NCI-H146 treated with DMSO at 0.1 percent for 48 hours (cell line): Measurements from ENCODE around the gene ECI1.
"Not testable (repeated sequence)": the region's sequence is repeated elsewhere in the genome, so short reads cannot be mapped to it uniquely, and the experiment has no call there.

Source experiments
- DNase-seq: peaks from one replicate; lab custom pipeline; 2025; ENCODE audit not compliant: unreplicated experiment; lab: John Stamatoyannopoulos, UW

ECI1 gene

DNA sequence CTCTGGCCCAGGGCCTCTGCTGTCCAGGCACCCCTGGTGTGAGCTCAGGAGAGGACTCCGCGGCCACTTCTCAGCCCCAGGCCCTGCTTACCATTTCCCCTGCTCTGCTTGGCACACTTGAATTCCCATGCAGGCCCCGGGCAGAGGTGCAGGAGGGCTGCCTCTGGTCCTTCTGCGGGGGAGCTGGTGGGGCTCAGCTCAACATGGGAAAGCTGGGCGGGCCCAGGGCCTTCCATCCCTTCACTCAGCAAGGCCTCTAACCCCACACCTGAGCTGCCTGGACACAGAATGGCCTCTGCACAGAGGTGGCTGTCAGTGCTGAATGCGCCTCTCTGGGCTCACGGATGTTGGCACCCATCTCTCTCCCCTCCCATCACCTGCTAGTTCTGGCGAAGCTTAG is 29.1 kb upstream of the ECI1 start:
- no peak for DNase-seq

GRCh38 chr16:2278956-2279800 is 27.8 kb upstream of the ECI1 start:
- DNase-seq, result no peak

DNA sequence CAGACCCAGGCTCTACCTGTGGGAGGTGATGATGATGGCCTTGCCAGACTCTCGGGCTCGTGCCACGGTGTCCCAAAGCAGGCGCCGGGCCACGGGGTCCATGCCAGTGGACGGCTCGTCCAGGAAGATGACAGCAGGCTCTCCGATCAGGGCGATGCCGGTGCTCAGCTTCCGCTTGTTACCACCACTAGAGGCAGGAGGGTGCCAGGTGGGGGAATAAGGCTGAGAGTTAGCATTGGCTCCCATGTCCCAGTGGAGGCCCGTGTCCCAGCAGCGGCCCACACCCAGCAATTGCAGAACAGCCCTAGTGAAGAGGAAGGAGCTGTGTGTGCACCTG is 26.9 kb upstream of the ECI1 start:
- no peak for DNase-seq

- DNase-seq, result no peak
Measured at GRCh38 chr16:2277466-2278271, 26.3 kb upstream of the ECI1 start.

- no peak for DNase-seq
Measured at GRCh38 chr16:2276368-2277195, 25.2 kb upstream of the ECI1 start.

DNA sequence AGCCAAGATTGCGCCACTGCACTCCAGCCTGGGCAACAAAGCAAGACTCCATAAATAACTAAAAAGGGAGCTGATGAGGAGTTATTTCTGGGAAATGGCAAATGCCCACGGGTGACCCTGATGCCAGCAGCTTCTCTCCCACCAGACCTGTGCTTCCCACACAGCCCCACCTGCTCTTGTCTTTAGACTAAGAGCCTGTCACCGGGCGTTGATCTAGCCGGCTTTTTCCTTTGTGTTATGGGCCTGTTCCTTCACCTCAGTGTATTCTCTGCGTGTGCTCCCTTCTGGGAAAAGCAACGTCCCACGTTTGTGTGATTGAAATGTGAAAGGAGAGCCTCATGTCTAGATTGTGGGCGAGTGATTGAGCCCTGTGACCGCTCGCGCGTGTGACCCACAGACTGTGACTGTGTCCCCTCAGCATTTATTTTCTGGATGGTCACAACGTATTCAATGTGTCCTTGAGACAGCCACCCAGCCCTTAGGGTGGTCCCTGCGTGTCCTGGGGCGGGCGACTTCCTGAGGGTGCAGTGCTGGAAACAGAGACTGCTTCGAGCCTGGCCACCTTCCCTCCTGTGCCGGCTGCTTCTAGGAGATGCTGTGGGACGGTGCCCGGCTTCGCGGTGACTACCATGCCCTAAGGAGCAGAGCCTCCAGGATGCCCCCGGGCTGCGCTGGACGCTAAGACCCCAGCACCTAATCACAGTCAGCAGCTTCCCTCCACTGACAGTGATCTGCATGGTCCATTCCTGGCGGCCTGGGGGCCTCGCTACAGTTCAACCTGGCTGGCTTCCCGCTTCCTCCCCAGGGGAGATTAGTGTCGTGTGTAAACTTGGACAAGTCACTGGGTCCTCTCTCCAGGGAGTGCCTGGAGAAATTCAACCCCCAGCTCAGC is 24.3 kb upstream of the ECI1 start:
- no peak for DNase-seq

GRCh38 chr16:2273931-2274330 is 22.5 kb upstream of the ECI1 start:
- DNase-seq, result no peak

GRCh38 chr16:2273484-2273883 is 22.1 kb upstream of the ECI1 start:
- DNase-seq, result no peak

DNA sequence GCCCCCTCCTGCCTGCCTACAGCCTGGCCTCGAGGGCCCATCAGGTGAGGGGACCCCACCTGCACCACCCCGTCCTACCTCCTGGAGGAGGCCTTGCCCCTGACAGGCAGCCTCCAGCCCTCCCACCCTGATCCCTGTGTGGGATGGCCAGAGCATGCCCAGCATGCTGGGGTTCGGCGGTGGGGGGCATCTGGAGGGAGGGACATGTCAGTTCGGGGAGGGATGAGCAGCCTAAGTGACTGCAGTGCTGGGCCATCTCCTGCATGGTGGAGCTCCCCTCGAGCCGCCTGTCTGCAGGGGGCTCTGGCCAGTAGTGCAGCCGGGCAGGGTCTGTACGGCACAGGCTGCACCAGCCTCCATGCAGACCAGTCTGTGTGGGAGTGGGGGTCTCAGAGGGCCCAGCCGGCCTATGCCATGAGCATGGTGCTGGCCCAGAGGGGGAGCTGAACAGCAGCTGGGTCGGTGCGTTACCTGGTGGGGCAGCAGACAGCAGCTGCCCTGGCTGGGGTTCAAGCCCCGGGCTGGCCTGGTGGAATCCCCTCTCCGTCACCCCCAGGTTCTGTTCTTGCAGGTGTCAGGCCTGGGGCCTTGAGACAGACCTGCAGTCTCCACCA is 20.6 kb upstream of the ECI1 start:
- DNase-seq, result no peak

- no peak for DNase-seq
Measured at GRCh38 chr16:2270588-2271470, 19.4 kb upstream of the ECI1 start.

- DNase-seq, result no peak
Measured at GRCh38 chr16:2270070-2270462, 18.7 kb upstream of the ECI1 start.

DNA sequence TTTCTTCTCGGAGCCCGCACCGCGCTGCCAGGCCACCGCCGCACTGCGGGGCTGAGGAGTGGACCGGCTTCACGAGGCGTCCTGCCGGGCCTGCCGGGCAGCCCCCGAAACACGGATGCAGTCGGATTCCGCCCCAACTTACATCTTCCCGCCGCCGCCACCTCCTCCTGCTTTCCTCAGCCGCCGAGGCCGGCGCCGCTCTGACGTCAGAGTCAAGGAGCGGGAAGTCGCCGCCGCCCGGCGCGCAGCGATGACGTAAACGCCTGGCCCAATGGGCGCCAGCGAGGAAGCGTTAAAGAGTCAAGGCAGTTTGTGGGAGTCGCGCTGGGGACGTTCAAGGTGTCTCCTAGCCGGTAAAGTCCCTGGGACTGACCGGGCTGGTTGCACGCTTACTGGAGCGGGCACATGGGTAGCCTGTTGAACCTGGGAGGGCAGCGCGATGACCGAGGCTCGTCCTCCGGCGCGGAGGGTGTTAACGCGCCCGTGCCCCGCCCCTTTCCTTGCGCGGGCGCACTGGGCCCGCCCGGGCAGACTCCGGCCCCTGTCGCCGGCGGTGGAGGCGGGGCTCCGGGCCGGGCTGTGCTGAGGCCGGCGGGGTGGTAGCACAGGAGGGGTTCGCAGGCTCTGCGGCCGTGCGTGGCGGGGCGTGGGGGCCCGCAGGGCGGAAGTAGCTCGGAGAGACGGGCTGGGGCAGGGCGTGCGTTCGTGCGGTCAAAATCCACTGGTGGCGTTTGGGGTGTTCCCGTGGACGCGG is 16.7 kb upstream of the ECI1 start, which contains the start of gene RNPS1:
Gene RNPS1 (minus strand): TSS at position 214 of the 754 bp plus-strand sequence. CDS start 3,483 bp downstream, outside the sequence.
- DNase-seq, result peak; percentile 92

DNA sequence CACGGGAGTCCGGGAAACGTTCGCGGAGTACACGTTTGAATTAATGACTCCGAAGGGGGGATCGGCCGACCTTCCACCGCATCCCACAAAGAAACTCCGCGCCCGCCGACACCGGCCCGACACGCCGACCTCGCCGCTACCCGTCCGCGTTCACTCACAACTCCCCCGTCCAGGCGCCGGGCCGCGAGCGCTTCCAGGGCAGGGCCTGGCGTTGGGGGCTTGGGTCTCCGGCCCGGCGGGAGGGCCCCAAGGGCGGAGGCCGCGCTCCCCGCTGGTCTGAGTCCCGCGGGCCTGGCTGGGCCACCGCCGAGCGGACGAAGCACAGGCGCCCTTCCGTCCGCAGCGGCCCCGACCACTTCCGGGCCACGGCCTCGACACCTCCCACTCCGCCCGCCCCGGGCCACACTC is 16.1 kb upstream of the ECI1 start:
- peak; percentile 81 for DNase-seq

DNA sequence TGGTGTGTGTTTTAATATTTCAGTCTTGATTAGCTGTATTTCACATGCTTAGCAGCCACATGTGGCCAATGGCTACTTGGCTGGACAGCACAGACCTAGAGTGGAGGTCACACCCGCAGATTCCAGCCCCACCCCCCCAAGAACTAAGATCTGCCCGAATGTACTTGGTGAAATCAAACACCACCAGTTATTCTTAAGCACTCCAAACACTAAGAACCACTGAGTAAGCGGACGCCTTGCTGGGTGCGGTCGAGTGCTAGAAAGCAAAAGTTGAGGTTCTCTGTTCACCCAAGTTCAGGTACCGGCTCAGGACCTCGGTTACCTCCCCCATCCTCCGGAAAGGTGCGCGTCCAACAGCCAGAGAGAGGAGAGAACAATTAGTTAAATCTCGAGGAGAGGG is 15.5 kb upstream of the ECI1 start:
- DNase-seq, result not testable (repeated sequence)

GRCh38 chr16:2263026-2263425 is 11.6 kb upstream of the ECI1 start:
- DNase-seq, result not testable (repeated sequence)

DNA sequence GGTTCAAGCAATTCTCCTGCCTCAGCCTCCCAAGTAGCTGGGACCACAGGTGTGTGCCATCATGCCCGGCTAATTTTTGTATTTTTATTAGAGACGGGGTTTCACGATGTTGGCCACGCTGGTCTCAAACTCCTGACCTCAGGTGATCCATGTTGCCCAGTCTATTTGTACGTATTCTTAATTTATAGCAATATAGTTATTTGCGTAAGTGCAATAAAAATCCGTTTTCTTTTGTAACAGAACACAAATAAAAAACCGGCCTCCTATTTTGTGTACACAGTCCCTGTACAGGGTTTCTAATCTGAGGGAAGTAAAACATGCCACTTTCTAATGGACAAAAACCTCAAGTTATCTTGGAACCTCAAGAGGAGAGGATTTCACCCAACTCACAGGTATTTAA is 8.9 kb upstream of the ECI1 start:
- no peak for DNase-seq

- not testable (repeated sequence) for DNase-seq
Measured at GRCh38 chr16:2258530-2258929, 7.1 kb upstream of the ECI1 start.

DNA sequence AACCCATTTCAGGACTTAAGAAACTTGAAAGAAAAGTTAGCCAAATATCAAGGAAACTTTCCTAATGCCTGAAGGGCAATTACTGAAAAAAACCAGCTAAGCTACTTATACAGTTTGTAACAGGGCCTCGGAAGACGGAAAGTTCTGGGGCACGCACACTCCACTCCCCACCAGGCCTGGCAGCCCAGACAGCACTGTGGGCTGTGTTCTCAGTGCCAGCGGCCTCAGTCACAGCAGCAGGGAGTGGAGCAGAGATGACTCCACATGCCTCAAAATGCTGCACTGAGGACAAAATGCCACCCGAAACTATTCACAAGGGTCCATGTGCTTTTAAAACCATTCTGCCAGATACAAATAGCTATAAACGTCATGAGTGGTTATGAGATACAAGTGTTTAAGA is 6.3 kb upstream of the ECI1 start:
- no peak for DNase-seq
